Measurements from ENCODE around the gene MTHFR.

The MTHFR gene

GRCh38 chr1:11741919-11742558, 63.7 kb downstream of the MTHFR start:
- Histone ChIP-seq H3K36me3 (peaks cover 0 to 38% (median 19%) of the 10 kb centered on the region in 11 experiments; a peak in 17 of 22 replicates), H3K27me3 (no peaks in the 10 kb centered on the region), H3K4me3 (no peak overlapping the region), H3K4me2 (peak overlapping the region; percentile 85 to 99 (median 96); a peak in 21 of 22 replicates), H3K27ac (peak overlapping the region in 8 of 11 experiments; percentile 90 to 100 (median 97); a peak in 12 of 22 replicates), H4K20me1 (peaks cover 0 to 64% (median 0%) of the 10 kb centered on the region in 11 experiments; a peak in 6 of 22 replicates), H3K9ac (peak overlapping the region in 6 of 11 experiments; percentile 29 to 98 (median 82); a peak in 6 of 22 replicates), H3K4me1 (peaks cover 57 to 90% (median 81%) of the 10 kb centered on the region in 10 experiments), H3K9me3 (replicated peaks in 1 of 11) (no peaks in the 10 kb centered on the region)
- no peak for TF ChIP-seq Cebpa-rat (IDR thresholded peaks at IDR 0.05)

- Histone ChIP-seq H3K4me1 (peaks cover 60 to 88% (median 79%) of the 10 kb centered on the region in 10 experiments), H3K27ac (peak overlapping the region in 10 of 11 experiments; percentile 3 to 100 (median 97); a peak in 20 of 22 replicates), H3K4me2 (peak overlapping the region; percentile 85 to 99 (median 96)), H3K9ac (peak overlapping the region in 9 of 11 experiments; percentile 46 to 98 (median 65); a peak in 18 of 22 replicates), H4K20me1 (peaks cover 0 to 64% (median 0%) of the 10 kb centered on the region in 11 experiments; a peak in 6 of 22 replicates), H3K4me3 (peak overlapping the region in 7 of 10 experiments; percentile 30 to 61 (median 40); a peak in 14 of 20 replicates), H3K36me3 (peaks cover 0 to 33% (median 13%) of the 10 kb centered on the region in 11 experiments; a peak in 16 of 22 replicates), H3K9me3 (replicated peaks in 1 of 11) (no peaks in the 10 kb centered on the region), H3K27me3 (no peaks in the 10 kb centered on the region)
- TF ChIP-seq Cebpa-rat (IDR thresholded peaks at IDR 0.05), result no peak
These were observed 64.3 kb downstream of the MTHFR start for GRCh38 chr1:11741482-11741881.

GRCh38 chr1:11740258-11741192, 65.2 kb downstream of the MTHFR start:
- Histone ChIP-seq H3K9me3 (replicated peaks in 1 of 11) (no peaks in the 10 kb centered on the region), H3K4me2 (peak overlapping the region; percentile 85 to 99 (median 96)), H3K27me3 (no peaks in the 10 kb centered on the region), H3K27ac (peak overlapping the region in 10 of 11 experiments; percentile 3 to 100 (median 97); a peak in 20 of 22 replicates), H3K36me3 (peaks cover 0 to 23% (median 4%) of the 10 kb centered on the region in 11 experiments; a peak in 13 of 22 replicates), H3K4me1 (peaks cover 63 to 82% (median 76%) of the 10 kb centered on the region in 10 experiments), H3K9ac (peak overlapping the region in 10 of 11 experiments; percentile 37 to 98 (median 64); a peak in 19 of 22 replicates), H4K20me1 (peaks cover 0 to 56% (median 0%) of the 10 kb centered on the region in 11 experiments; a peak in 6 of 22 replicates), H3K4me3 (peak overlapping the region in 9 of 10 experiments; percentile 17 to 61 (median 39); a peak in 15 of 20 replicates)
- no peak for TF ChIP-seq Cebpa-rat (IDR thresholded peaks at IDR 0.05)

GRCh38 chr1:11738783-11739182, 67.0 kb downstream of the MTHFR start:
- TF ChIP-seq Cebpa-rat (IDR thresholded peaks at IDR 0.05), result no peak
- H3K27ac ChIP-seq, result peak overlapping the region in 9 of 11 experiments; percentile 90 to 100 (median 97); a peak in 18 of 22 replicates
- H3K27me3 ChIP-seq, result no peaks in the 10 kb centered on the region
- H3K4me1 ChIP-seq, result peaks cover 67 to 88% (median 87%) of the 10 kb centered on the region in 10 experiments
- H3K9me3 ChIP-seq (replicated peaks in 1 of 11), result no peaks in the 10 kb centered on the region
- no peak overlapping the region; a peak in 1 of 20 replicates for H3K4me3 ChIP-seq
- H3K36me3 ChIP-seq, result peaks cover 0 to 7% (median 0%) of the 10 kb centered on the region in 11 experiments; a peak in 2 of 22 replicates
- H3K9ac ChIP-seq, result peak overlapping the region in 6 of 11 experiments; percentile 4 to 98 (median 94); a peak in 10 of 22 replicates
- peak overlapping the region; percentile 86 to 99 (median 96) for H3K4me2 ChIP-seq
- H4K20me1 ChIP-seq, result peaks cover 0 to 43% (median 0%) of the 10 kb centered on the region in 11 experiments; a peak in 5 of 22 replicates

- no peaks in the 10 kb centered on the region for H3K9me3 ChIP-seq (replicated peaks in 1 of 11)
- peak overlapping the region; percentile 86 to 99 (median 96) for H3K4me2 ChIP-seq
- H3K27ac ChIP-seq, result peak overlapping the region in 10 of 11 experiments; percentile 14 to 100 (median 97); a peak in 18 of 22 replicates
- TF ChIP-seq Cebpa-rat (IDR thresholded peaks at IDR 0.05), result no peak
- H4K20me1 ChIP-seq, result peaks cover 0 to 40% (median 0%) of the 10 kb centered on the region in 11 experiments; a peak in 5 of 22 replicates
- H3K36me3 ChIP-seq, result peaks cover 0 to 5% (median 0%) of the 10 kb centered on the region in 11 experiments; a peak in 1 of 22 replicates
- peaks cover 68 to 94% (median 91%) of the 10 kb centered on the region in 10 experiments for H3K4me1 ChIP-seq
- H3K4me3 ChIP-seq, result peak overlapping the region in 3 of 10 experiments; percentile 15 to 81 (median 43); a peak in 3 of 20 replicates
- peak overlapping the region in 8 of 11 experiments; percentile 88 to 98 (median 95); a peak in 14 of 22 replicates for H3K9ac ChIP-seq
- H3K27me3 ChIP-seq, result no peaks in the 10 kb centered on the region
These were observed 67.7 kb downstream of the MTHFR start for GRCh38 chr1:11738096-11738495.

GRCh38 chr1:11736746-11737639, 68.8 kb downstream of the MTHFR start:
- peak overlapping the region; percentile 86 to 98 (median 94) for H3K9ac ChIP-seq
- H3K9me3 ChIP-seq (replicated peaks in 1 of 11), result no peaks in the 10 kb centered on the region
- peaks cover 0 to 29% (median 0%) of the 10 kb centered on the region in 11 experiments; a peak in 3 of 22 replicates for H4K20me1 ChIP-seq
- peaks cover 0 to 3% (median 0%) of the 10 kb centered on the region in 11 experiments; a peak in 1 of 22 replicates for H3K36me3 ChIP-seq
- H3K4me3 ChIP-seq, result peak overlapping the region; percentile 73 to 93 (median 82)
- H3K4me1 ChIP-seq, result peaks cover 72 to 94% (median 91%) of the 10 kb centered on the region in 10 experiments
- TF ChIP-seq Cebpa-rat (IDR thresholded peaks at IDR 0.05), result peak in 8 of 11 experiments; percentile 47 to 96 (median 70); a peak in 14 of 22 replicates
- peak overlapping the region; percentile 86 to 99 (median 96) for H3K4me2 ChIP-seq
- H3K27ac ChIP-seq, result peak overlapping the region; percentile 66 to 100 (median 97)
- no peaks in the 10 kb centered on the region for H3K27me3 ChIP-seq
